B cell (primary cell): Measurements from ENCODE around the gene CLSTN2. TPM values are rescaled to one million over a fixed set of nuclear protein-coding genes. Genes with fewer than 3 reads are reported as not detected.

Experiments used
- ATAC-seq: fragments of 200-7000 bp; cut with Tn5 transposase; one replicate; pipeline ENCODE4 v1.10.0; 2021; ENCODE audit warnings: low read depth, mild to moderate bottlenecking, moderate number of reproducible peaks, moderate library complexity
- CTCF ChIA-PET: fragments of 350-600 bp; sonication (Branson Sonifier 250); formaldehyde crosslinking; loops from one replicate; lab custom pipeline; 2021; ENCODE audit warnings: antibody characterized with exemption, inconsistent platforms; lab: Charles Lee
- POLR2A ChIA-PET: fragments of 350-600 bp; sonication (Branson Sonifier 250); formaldehyde crosslinking; loops from one replicate; lab custom pipeline; 2021; ENCODE audit warnings: antibody characterized with exemption; lab: Charles Lee
- DNase-seq: peaks from one replicate; pipeline ENCODE4 v3.0.0; 2013
- H2AFZ ChIP-seq: 2 replicates; pipeline ENCODE4 v1.6.1; 2012; ENCODE audit warnings: mild to moderate bottlenecking, low read depth, low read length; ENCODE audit not compliant: insufficient read depth, poor library complexity, severe bottlenecking
- H3K27ac ChIP-seq, 2 donors: 1 replicate in 1 of 2; 2 replicates in 1 of 2; pipeline ENCODE4 v1.5.1; 2012 to 2013; ENCODE audit warnings: low read length in 2 of 2, mild to moderate bottlenecking in 2 of 2, moderate library complexity in 1 of 2
- H3K27me3 ChIP-seq, 4 experiments: fragments of 200-600 bp in 1 of 4; sonication (generic) in 1 of 4; replicated peaks in 1 of 4; 1 replicate in 2 of 4; 2 replicates in 2 of 4; pipeline versions ENCODE4 v1.6.1 to v1.7.0; 2013 to 2016; ENCODE audit warnings: low read length in 3 of 4, mild to moderate bottlenecking in 2 of 4, mixed read lengths in 1 of 4, moderate library complexity in 1 of 4; ENCODE audit not compliant: insufficient read depth in 4 of 4, control insufficient read depth in 3 of 4; ENCODE audit errors: control extremely low read depth in 1 of 4
- H3K36me3 ChIP-seq, 2 experiments: replicated peaks in 1 of 2; 1 replicate in 1 of 2; 2 replicates in 1 of 2; pipeline versions ENCODE4 v1.6.1 to v1.7.1; 2013; ENCODE audit warnings: low read length in 1 of 2; ENCODE audit not compliant: insufficient read depth in 2 of 2, control insufficient read depth in 1 of 2; ENCODE audit errors: control extremely low read depth in 1 of 2, extremely low read depth in 1 of 2
- H3K4me1 ChIP-seq, 2 donors: fragments of 200-600 bp in 1 of 2; sonication (generic) in 1 of 2; 1 replicate in 1 of 2; 2 replicates in 1 of 2; pipeline versions ENCODE4 v1.5.1 to v1.6.1; 2013 to 2017; ENCODE audit warnings: low read length in 2 of 2; ENCODE audit not compliant: control insufficient read depth in 2 of 2, insufficient read depth in 2 of 2
- H3K4me2 ChIP-seq: replicated peaks from 2 replicates; pipeline ENCODE3; 2012; ENCODE audit warnings: mild to moderate bottlenecking, low read depth, low read length; ENCODE audit not compliant: poor library complexity, severe bottlenecking
- H3K4me3 ChIP-seq, 5 experiments: fragments of 200-600 bp in 1 of 5; sonication (generic) in 1 of 5; 1 replicate in 3 of 5; 2 replicates in 2 of 5; pipeline versions ENCODE4 v1.5.1 to v1.7.0; 2011 to 2016; ENCODE audit warnings: low read length in 4 of 5, mild to moderate bottlenecking in 4 of 5, low read depth in 2 of 5, control low read depth in 1 of 5, moderate library complexity in 1 of 5; ENCODE audit not compliant: insufficient read depth in 1 of 5; ENCODE audit errors: control extremely low read depth in 1 of 5, extremely low read depth in 1 of 5
- H3K79me2 ChIP-seq: fragments of 200-600 bp; sonication (generic); one replicate; pipeline ENCODE4 v1.6.0; 2016; ENCODE audit warnings: low read length; ENCODE audit not compliant: control insufficient read depth, insufficient read depth
- H3K9ac ChIP-seq: fragments of 200-600 bp; sonication (generic); 2 replicates; pipeline ENCODE4 v1.6.1; 2017; ENCODE audit warnings: mild to moderate bottlenecking, low read length, moderate library complexity
- H3K9me3 ChIP-seq, 3 donors: one replicate each; pipeline versions ENCODE4 v1.6.1 to v1.7.1; 2013; ENCODE audit warnings: low read length in 2 of 3; ENCODE audit not compliant: control insufficient read depth in 2 of 3, insufficient read depth in 1 of 3; ENCODE audit errors: control extremely low read depth in 1 of 3
- H4K20me1 ChIP-seq: 2 replicates; pipeline ENCODE4 v1.6.0; 2012; ENCODE audit warnings: mild to moderate bottlenecking, low read length; ENCODE audit not compliant: insufficient read depth, control insufficient read depth, poor library complexity, severe bottlenecking
- H3K27ac Mint-ChIP-seq: one replicate; pipeline ENCODE4 v1.8.0; 2021; ENCODE audit warnings: mixed read lengths
- H3K27me3 Mint-ChIP-seq: one replicate; pipeline ENCODE4 v1.8.0; 2021; ENCODE audit warnings: mixed read lengths
- H3K4me1 Mint-ChIP-seq: one replicate; pipeline ENCODE4 v1.8.0; 2021; ENCODE audit warnings: mixed read lengths
- H3K4me3 Mint-ChIP-seq: one replicate; pipeline ENCODE4 v1.8.0; 2021; ENCODE audit warnings: mixed read lengths
- H3K9me3 Mint-ChIP-seq: one replicate; pipeline ENCODE4 v1.8.0; 2022; ENCODE audit warnings: mixed read lengths; ENCODE audit not compliant: insufficient read depth
- CTCF ChIP-seq: fragments of 200-600 bp; IDR thresholded peaks from one replicate; pipeline ENCODE4 v1.8.0; 2022; ENCODE audit warnings: antibody characterized with exemption, mild to moderate bottlenecking
- EZH2 ChIP-seq: IDR thresholded peaks from 2 replicates; pipeline ENCODE4 v1.6.1; 2012; ENCODE audit warnings: borderline replicate concordance, low read depth, mild to moderate bottlenecking, moderate library complexity, low read length; ENCODE audit not compliant: insufficient read depth, poor library complexity, severe bottlenecking
- WGBS: methylation state at CpG from one replicate; pipeline ENCODE4 v1.1.5; 2013; ENCODE audit warnings: missing lambda C conversion rate; ENCODE audit not compliant: insufficient coverage; 5-methylcytosine and 5-hydroxymethylcytosine counted together
- intact Hi-C: fragments of 100-400 bp; cut with micrococcal nuclease; formaldehyde crosslinking; loops from one replicate; pipeline ENCODE4 v1.10.0; 2022
- polyA plus RNA-seq: library from polyadenylated mRNA; depleted of rRNA; stranded (reverse); fragments of >200 nt; gene quantifications from 2 replicates; pipeline ENCODE4 v1.2.3, GENCODE V29; 2012
- total RNA-seq, 2 donors: library from RNA; stranded (reverse); fragments of 120-200 nt in 1 of 2; gene quantifications; 1 replicate in 1 of 2; 2 replicates in 1 of 2; pipeline versions ENCODE4 v1.2.3 to v1.2.4, GENCODE V29; 2013 to 2022

Gene CLSTN2
- total and polyA plus RNA-seq, 2 donors (not counting 1 experiment from before 2014, with no cell fraction given) = not detected

GRCh38 chr3:140370686-140371085 is 435.7 kb downstream of the CLSTN2 start:
- H2AFZ ChIP-seq = no peak overlapping the region
- Mint-ChIP-seq H3K4me1 (no peaks in the 10 kb centered on the region), H3K27ac (no peak overlapping the region), H3K9me3 (no peaks in the 10 kb centered on the region), H3K4me3 (no peak overlapping the region), H3K27me3 (no peaks in the 10 kb centered on the region)
- H3K27me3 ChIP-seq = no peaks in the 10 kb centered on the region
- ChIA-PET POLR2A (no interaction called here), CTCF (no interaction called here)
- no peak overlapping the region for H3K27ac ChIP-seq
- TF ChIP-seq EZH2 = no peak
- no peak for TF ChIP-seq CTCF
- 33% methylated on average over 2 of the region's 2 CpGs for WGBS
- no peaks in the 10 kb centered on the region for H3K79me2 ChIP-seq
- H4K20me1 ChIP-seq = no peaks in the 10 kb centered on the region
- peaks cover 0 to 2% (median 0%) of the 10 kb centered on the region in 3 donors for H3K9me3 ChIP-seq
- intact Hi-C loops = no loop called here
- no peaks in the 10 kb centered on the region for H3K36me3 ChIP-seq
- no peak for ATAC-seq
- no peak overlapping the region for H3K9ac ChIP-seq
- H3K4me2 ChIP-seq = no peak overlapping the region
- no peak overlapping the region for H3K4me3 ChIP-seq
- DNase-seq = no peak
- no peaks in the 10 kb centered on the region for H3K4me1 ChIP-seq

GRCh38 chr3:140373234-140373633 is 438.2 kb downstream of the CLSTN2 start:
- H3K36me3 ChIP-seq = no peaks in the 10 kb centered on the region
- no CpG with 5 or more reads among the region's 1 CpG for WGBS
- H2AFZ ChIP-seq = no peak overlapping the region
- no peaks in the 10 kb centered on the region for H3K27me3 ChIP-seq
- H3K4me1 Mint-ChIP-seq = no peaks in the 10 kb centered on the region
- H3K9me3 ChIP-seq = no peaks in the 10 kb centered on the region
- TF ChIP-seq CTCF (no peak), EZH2 (no peak)
- H3K4me1 ChIP-seq = no peaks in the 10 kb centered on the region
- no peak overlapping the region for H3K9ac ChIP-seq
- H3K79me2 ChIP-seq = no peaks in the 10 kb centered on the region
- no peak overlapping the region for H3K4me2 ChIP-seq
- no peak overlapping the region for H3K27ac Mint-ChIP-seq
- H3K4me3 Mint-ChIP-seq = no peak overlapping the region
- CTCF ChIA-PET = no interaction called here
- H3K9me3 Mint-ChIP-seq = no peaks in the 10 kb centered on the region
- H4K20me1 ChIP-seq = no peaks in the 10 kb centered on the region
- POLR2A ChIA-PET = no interaction called here
- ATAC-seq (no peak), DNase-seq (no peak)
- no peak overlapping the region for H3K4me3 ChIP-seq
- intact Hi-C loops = no loop called here
- no peak overlapping the region for H3K27ac ChIP-seq
- H3K27me3 Mint-ChIP-seq = no peaks in the 10 kb centered on the region
